K562 (cell line): ENCODE measurements around the gene UHRF1. TPM values are rescaled to one million over a fixed set of nuclear protein-coding genes. Genes with fewer than 3 reads are reported as not detected.

Experiments
- ATAC-seq: fragments of 200-7000 bp; cut with Tn5 transposase; 3 replicates; pipeline ENCODE4 v1.9.1; 2020; ENCODE audit warnings: moderate library complexity
- BruUV-seq: library from RNA; stranded (reverse); fragments of 400-500 nt; replicated peaks from 2 replicates; lab custom pipeline; 2021; lab: Mats Ljungman, UMichigan
- CTCF ChIA-PET: fragments of 300-600 bp; formaldehyde crosslinking; extraction: SDS; loops from one replicate; lab custom pipeline; 2021; ENCODE audit warnings: low intra/inter-chr PET ratio; lab: Yijun Ruan, JAX
- POLR2A ChIA-PET: fragments of 300-600, 350-650 bp; sonication (Branson Sonifier 250); formaldehyde crosslinking; extraction: SDS; loops from one replicate; lab custom pipeline; 2021; ENCODE audit warnings: antibody characterized with exemption, inconsistent platforms; lab: Yijun Ruan, JAX
- DNase-seq, 4 experiments: peaks; one replicate each; pipeline versions ENCODE4 v3.0.0 to v3.0.0-alpha.2; 2011 to 2018; ENCODE audit warnings: low spot score in 3 of 4, mixed read lengths in 3 of 4; ENCODE audit errors: extremely low read depth in 1 of 4
- FAIRE-seq: peaks from 2 replicates; lab custom pipeline; 2011; peaks lifted over from hg19 to GRCh38; lab: Jason Lieb, UNC
- H2AFZ ChIP-seq: 2 replicates; pipeline ENCODE4 v1.6.0; 2011; ENCODE audit warnings: low read depth, low read length, control low read depth, inconsistent platforms
- H3K27ac ChIP-seq: fragments of 200-600 bp; 3 replicates; pipeline ENCODE4 v1.8.0; 2011; ENCODE audit warnings: low read depth, mild to moderate bottlenecking, control low read depth, inconsistent platforms, low read length, moderate library complexity, mixed read lengths; ENCODE audit errors: extremely low read depth
- H3K27me3 ChIP-seq, 2 experiments: fragments of 300-600 bp in 1 of 2; 2 replicates in 1 of 2; 3 replicates in 1 of 2; pipeline versions ENCODE4 v1.6.0 to v1.8.0; 2011; ENCODE audit warnings: inconsistent platforms in 2 of 2, low read length in 2 of 2, mild to moderate bottlenecking in 1 of 2, mixed read lengths in 1 of 2, moderate library complexity in 1 of 2; ENCODE audit not compliant: control insufficient read depth in 2 of 2, insufficient read depth in 2 of 2
- H3K36me3 ChIP-seq: fragments of 300-600 bp; 3 replicates; pipeline ENCODE4 v1.8.0; 2011; ENCODE audit warnings: mild to moderate bottlenecking, low read length, inconsistent platforms; ENCODE audit not compliant: control insufficient read depth, insufficient read depth
- H3K4me1 ChIP-seq, 2 experiments: fragments of 200-600 bp in 1 of 2; replicated peaks in 1 of 2; 2 replicates in 1 of 2; 3 replicates in 1 of 2; pipeline versions ENCODE4 v1.5.1 to v1.8.0; 2011; ENCODE audit warnings: inconsistent platforms in 2 of 2, low read length in 2 of 2, mild to moderate bottlenecking in 1 of 2, mixed read lengths in 1 of 2, moderate library complexity in 1 of 2; ENCODE audit not compliant: control insufficient read depth in 2 of 2, insufficient read depth in 2 of 2
- H3K4me2 ChIP-seq: 2 replicates; pipeline ENCODE4 v1.6.1; 2011; ENCODE audit warnings: low read length, control low read depth, inconsistent platforms, mixed read lengths; ENCODE audit not compliant: insufficient read depth
- H3K4me3 ChIP-seq: fragments of 200-600 bp; sonication (generic), shearing (Covaris generic); 2 replicates; pipeline ENCODE4 v1.5.1; 2016; ENCODE audit warnings: control low read depth, inconsistent platforms
- H3K79me2 ChIP-seq: fragments of 200-600 bp; 3 replicates; pipeline ENCODE4 v1.8.0; 2011; ENCODE audit warnings: low read length, inconsistent platforms; ENCODE audit not compliant: control insufficient read depth, insufficient read depth
- H3K9ac ChIP-seq, 2 experiments: 2 replicates each; pipeline versions ENCODE4 v1.6.0 to v1.6.1; 2011; ENCODE audit warnings: low read depth in 2 of 2, low read length in 2 of 2, control low read depth in 1 of 2, inconsistent platforms in 1 of 2, mild to moderate bottlenecking in 1 of 2, mixed read lengths in 1 of 2; ENCODE audit not compliant: insufficient read depth in 1 of 2
- H3K9me1 ChIP-seq: one replicate; pipeline ENCODE4 v1.6.0; 2011; ENCODE audit warnings: inconsistent platforms, mild to moderate bottlenecking, low read length, moderate library complexity; ENCODE audit not compliant: control insufficient read depth, insufficient read depth
- H3K9me3 ChIP-seq: replicated peaks from 2 replicates; pipeline ENCODE4 v1.5.1; 2011; ENCODE audit warnings: low read depth, low read length, inconsistent platforms; ENCODE audit not compliant: control insufficient read depth, insufficient read depth
- H4K20me1 ChIP-seq: replicated peaks from 2 replicates; pipeline ENCODE4 v1.6.1; 2011; ENCODE audit warnings: low read length, inconsistent platforms, mixed read lengths; ENCODE audit not compliant: control insufficient read depth, insufficient read depth
- BRD9 ChIP-seq: fragments of 450-650 bp; IDR thresholded peaks from 2 replicates; pipeline ENCODE4 v1.6.1; 2018; ENCODE audit warnings: low read depth; ENCODE audit not compliant: partially characterized antibody
- NKRF ChIP-seq: fragments of 450-650 bp; IDR thresholded peaks from 2 replicates; pipeline ENCODE4 v1.6.1; 2016; ENCODE audit warnings: borderline replicate concordance
- SMARCA4 ChIP-seq: fragments of 450-650 bp; IDR thresholded peaks from 2 replicates; pipeline ENCODE4 v1.6.1; 2016
- ZNF41 ChIP-seq: fragments of 250-450 bp; sonication (Bioruptor Pico); conservative IDR thresholded peaks from 2 replicates; pipeline ENCODE4 v1.4.0; 2020; ENCODE audit warnings: mild to moderate bottlenecking
- WGBS: fragments of 100-300 bp; shearing (Covaris generic); methylation state at CpG from one replicate; pipeline ENCODE4 v1.1.6; 2016; ENCODE audit warnings: low coverage, mixed read lengths; ENCODE audit not compliant: insufficient coverage; ENCODE audit errors: missing lambda C conversion rate; 5-methylcytosine and 5-hydroxymethylcytosine counted together
- in situ Hi-C: fragments of 300-500 bp; cut with MboI; formaldehyde crosslinking; loops from 4 replicates; pipeline ENCODE4 v1.15.0; 2018; ENCODE audit warnings: inconsistent platforms, mixed read lengths
- intact Hi-C: fragments of 100-400 bp; cut with micrococcal nuclease; formaldehyde crosslinking; loops from 2 replicates; pipeline ENCODE4 v1.14.2; 2022
- polyA plus RNA-seq, 8 experiments: library from polyadenylated mRNA; depleted of rRNA in 4 of 8; stranded (reverse) in 5 of 8; unstranded in 3 of 8; fragments of >200 nt; fragmentation: Nextera tagmentation in 2 of 8; fragmentation: Illumina TruSeq in 1 of 8; extraction: Ambion mirVana in 2 of 8; extraction: Trizol in 1 of 8; gene quantifications; 2 replicates each; pipeline versions ENCODE4 v1.2.1 to v1.2.3, GENCODE V29; 2011 to 2014; ENCODE audit warnings: inconsistent platforms in 1 of 8, missing spikeins in 1 of 8
- total RNA-seq, 7 experiments: library from RNA; depleted of rRNA in 6 of 7; stranded (reverse); fragments of >200 nt in 6 of 7; fragmentation: Illumina TruSeq in 2 of 7; extraction: Trizol in 2 of 7; gene quantifications; 2 replicates each; pipeline versions ENCODE4 v1.2.1 to v1.2.3, GENCODE V29; 2011 to 2021; ENCODE audit warnings: low replicate concordance in 1 of 7

Gene UHRF1
- total and polyA plus RNA-seq, 9 of the 15 experiments (the other 6 are each of a cell fraction or from before 2014, with no cell fraction given) = 6.0 to 101 (median 30.9) TPM

- Histone ChIP-seq H3K9me1 (no peaks in the 10 kb centered on the region), H3K79me2 (no peaks in the 10 kb centered on the region), H3K4me1 (peaks cover 0 to 5% of the 10 kb centered on the region in 2 experiments; a peak in 2 of 5 replicates), H3K9ac (no peak overlapping the region), H3K4me3 (no peak overlapping the region), H3K27me3 (no peaks in the 10 kb centered on the region), H3K27ac (no peak overlapping the region; the same call in 2 of the 3 replicates), H2AFZ (no peak overlapping the region), H3K4me2 (no peak overlapping the region), H4K20me1 (no peaks in the 10 kb centered on the region), H3K9me3 (no peaks in the 10 kb centered on the region), H3K36me3 (peaks cover 84% of the 10 kb centered on the region; the same call in 2 of the 3 replicates)
- intact Hi-C loops = no loop called here
- WGBS = 92% methylated on average over 18 of the region's 18 CpGs
- no TSS peak for BruUV-seq
- CTCF ChIA-PET = no interaction called here
- ATAC-seq (no peak), FAIRE-seq (no peak), DNase-seq (no peak)
- in situ Hi-C loops = no loop called here
- no peak for TF ChIP-seq ZNF41 (CRISPR knock-in tag)
- TF ChIP-seq SMARCA4 = no peak
- TF ChIP-seq NKRF = no peak
- TF ChIP-seq BRD9 = no peak
- POLR2A ChIA-PET = no interaction called here
Observed at GRCh38 chr19:4952945-4953344, 43.6 kb downstream of the UHRF1 start.
